Kidney glomerular epithelial cell (primary cell): Measurements from ENCODE around the gene GALK2.
"Not testable (repeated sequence)": the region's sequence is repeated elsewhere in the genome, so short reads cannot be mapped to it uniquely, and the experiment has no call there.

Experiments used
- DNase-seq: peaks from one replicate; lab custom pipeline; 2025; lab: John Stamatoyannopoulos, UW

The GALK2 gene

DNA sequence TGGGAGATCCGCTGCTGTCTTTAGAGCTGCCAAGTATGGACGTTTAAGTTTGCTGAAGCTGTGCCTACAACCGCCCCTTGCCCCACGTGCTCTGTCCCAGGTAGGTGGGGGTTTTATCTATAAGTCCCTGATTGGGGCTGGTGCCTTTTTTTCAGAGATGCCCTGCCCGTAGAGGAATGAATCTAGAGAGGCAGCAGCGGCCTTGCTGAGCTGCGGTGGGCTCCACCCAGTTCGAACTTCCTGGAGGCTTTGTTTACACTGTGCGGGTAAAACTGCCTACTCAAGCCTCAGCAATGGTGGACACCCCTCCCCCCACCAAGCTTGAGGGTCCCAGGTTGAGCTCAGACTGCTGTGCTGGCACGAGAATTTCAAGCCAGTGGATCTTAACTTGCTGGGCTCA, 169.6 kb downstream of the GALK2 start:
- DNase-seq: no peak

DNA sequence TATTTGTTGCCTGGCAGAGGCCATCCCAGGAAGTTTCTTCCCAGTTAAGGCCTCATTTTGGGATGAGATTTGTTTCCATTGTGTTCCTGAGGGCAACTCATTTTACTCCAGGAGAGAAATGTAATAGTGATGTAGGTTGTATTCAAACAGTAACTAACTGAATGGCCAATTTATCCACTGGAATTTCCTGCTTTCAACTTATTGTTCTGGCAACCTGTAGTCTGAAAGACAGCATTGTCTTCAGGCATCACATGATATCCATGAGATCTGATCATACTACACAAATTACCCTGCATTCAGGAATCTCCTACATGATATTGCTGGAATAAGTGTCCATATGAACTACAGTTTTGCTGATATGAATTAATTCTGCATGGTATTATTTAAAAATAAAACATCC, 173.5 kb downstream of the GALK2 start:
- DNase-seq: no peak

DNA sequence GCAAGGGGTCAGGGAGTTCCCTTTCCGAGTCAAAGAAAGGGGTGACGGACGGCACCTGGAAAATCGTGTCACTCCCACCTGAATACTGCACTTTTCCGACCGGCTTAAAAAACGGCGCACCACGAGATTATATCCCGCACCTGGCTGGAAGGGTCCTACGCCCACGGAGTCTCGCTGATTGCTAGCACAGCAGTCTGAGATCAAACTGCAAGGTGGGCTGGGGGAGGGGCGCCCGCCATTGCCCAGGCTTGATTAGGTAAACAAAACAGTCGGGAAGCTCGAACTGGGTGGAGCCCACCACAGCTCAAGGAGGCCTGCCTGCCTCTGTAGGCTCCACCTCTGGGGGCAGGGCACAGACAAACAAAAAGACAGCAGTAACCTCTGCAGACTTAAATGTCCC, 184.4 kb downstream of the GALK2 start:
- not testable (repeated sequence) for DNase-seq

DNA sequence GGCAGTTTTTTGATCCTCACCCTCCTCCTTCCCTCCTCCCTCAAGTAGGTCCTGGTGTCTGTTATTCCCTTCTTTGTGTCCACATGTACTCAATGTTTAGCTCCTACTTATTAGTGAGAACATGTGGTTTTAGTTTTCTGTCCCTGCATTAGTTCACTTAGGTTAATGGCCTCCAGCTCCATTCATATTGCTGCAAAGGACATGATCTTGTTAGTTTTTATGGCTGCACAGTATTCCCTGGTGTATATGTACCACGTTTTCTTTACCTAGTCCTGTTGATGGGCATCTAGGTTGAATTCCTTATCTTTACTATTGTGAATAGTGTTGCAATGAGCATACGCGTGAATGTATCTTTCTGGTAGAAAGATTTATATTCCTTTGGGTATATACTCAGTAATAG, 191.3 kb downstream of the GALK2 start:
- no peak for DNase-seq

DNA sequence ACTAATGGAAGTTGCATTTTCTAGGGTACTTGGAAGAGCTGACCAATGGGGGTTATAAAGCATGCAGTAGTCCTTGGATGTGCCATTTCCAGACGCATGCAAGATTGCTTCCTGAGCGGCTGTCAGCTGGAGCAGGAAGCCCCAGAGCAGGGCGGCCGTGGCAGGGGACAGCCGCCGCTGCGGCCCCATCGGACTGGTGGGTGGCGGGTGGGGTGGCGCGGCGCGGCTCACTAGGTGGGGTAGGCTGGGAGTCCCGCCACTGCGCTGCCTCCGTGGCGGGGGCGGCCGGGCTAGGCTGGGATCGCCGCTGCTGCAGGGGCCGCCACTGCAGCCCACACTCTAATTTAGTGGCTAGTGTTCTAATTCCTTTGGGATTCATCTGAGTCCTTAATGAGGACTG, 196.4 kb downstream of the GALK2 start:
- no peak for DNase-seq

DNA sequence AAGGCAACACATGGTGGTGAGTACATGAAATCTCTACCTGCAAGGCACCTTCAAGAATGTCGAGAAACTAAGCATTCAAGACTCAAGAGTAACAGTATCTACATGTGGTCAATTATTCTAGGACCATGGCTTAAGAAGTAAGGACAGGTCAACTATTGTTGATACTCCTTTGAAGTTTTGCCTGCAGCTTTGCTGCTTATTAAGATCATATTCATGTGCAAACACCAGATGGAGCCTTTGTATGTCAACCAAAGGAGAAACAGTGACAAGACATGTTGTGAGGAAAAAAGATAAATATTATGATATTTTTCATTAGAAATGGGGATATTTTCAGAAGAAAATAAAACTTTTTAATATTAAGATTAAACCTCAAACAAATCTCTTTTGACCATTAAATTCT, 200.7 kb downstream of the GALK2 start:
- no peak for DNase-seq

DNA sequence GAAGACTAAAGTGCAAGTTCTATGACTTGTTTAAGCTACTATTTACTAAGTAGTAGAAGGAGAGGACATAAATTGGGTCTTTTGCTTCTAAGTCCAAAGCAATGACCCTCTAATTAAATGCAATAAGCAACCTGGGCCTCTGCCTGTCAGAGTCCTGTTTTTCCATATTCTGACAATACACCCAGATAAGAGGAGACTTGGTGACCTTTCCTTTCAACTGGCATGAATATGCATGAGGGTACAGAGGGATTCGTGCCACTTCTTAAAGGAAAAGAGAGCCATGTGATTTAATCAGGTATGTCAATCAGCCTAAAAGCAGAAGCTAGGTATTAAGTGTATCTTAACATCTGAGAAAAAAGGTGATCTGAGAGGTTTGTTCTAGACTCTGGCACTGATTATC, 202.3 kb downstream of the GALK2 start:
- DNase-seq: no peak

- no peak for DNase-seq
Observed at GRCh38 chr15:49379996-49380395, 209.9 kb downstream of the GALK2 start.

- DNase-seq: no peak
Observed at GRCh38 chr15:49380912-49381311, 210.9 kb downstream of the GALK2 start.
